SU-DHL-6 (cell line): ENCODE results near the gene PHAF1.

Experiments
- EZH2phosphoT487 ChIP-seq: fragments of 200-600 bp; sonication (generic), shearing (Covaris generic); conservative IDR thresholded peaks from 2 replicates; pipeline ENCODE4 v1.6.1; 2018; ENCODE audit warnings: mild to moderate bottlenecking, antibody characterized with exemption, low read length, moderate library complexity, mixed read lengths
- TF ChIP-seq, protein P1 (sequence below): fragments of 200-600 bp; sonication (generic); IDR thresholded peaks from one replicate; pipeline ENCODE4 v1.5.1; 2017; ENCODE audit warnings: antibody characterized with exemption, mild to moderate bottlenecking, low read length, moderate library complexity; ENCODE audit not compliant: insufficient read depth, poor library complexity, severe bottlenecking

DNA sequence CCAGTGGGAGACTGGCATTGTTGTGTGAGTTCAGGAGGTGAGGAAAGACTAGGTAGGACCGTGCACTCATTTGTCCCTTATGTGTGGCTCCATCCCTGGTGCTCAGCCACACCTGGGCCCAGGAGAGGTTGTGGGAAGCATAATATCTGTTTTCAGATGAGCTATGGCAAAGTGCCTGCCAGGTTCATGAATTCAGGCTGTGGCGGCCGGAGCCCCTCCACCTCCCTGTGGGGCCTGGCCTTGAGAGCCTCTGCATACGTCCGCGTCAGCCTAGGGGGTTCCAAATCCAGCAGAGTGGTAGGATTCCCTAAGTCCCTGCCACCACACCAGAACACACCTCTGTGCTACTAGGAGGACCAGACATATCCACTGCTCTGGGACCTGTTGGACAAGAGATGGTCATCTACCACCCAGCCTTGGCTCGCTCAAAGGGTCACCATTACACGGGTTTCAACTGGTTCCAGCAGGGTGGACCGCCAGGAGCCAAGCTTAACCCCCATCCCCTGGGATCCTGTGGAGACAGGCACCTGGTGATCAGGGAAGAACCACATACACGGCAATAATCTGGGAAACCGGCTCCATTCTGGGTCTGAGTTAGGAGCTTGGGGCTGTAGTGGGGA, 39.0 kb downstream of the PHAF1 start:
- TF ChIP-seq, protein P1, sequence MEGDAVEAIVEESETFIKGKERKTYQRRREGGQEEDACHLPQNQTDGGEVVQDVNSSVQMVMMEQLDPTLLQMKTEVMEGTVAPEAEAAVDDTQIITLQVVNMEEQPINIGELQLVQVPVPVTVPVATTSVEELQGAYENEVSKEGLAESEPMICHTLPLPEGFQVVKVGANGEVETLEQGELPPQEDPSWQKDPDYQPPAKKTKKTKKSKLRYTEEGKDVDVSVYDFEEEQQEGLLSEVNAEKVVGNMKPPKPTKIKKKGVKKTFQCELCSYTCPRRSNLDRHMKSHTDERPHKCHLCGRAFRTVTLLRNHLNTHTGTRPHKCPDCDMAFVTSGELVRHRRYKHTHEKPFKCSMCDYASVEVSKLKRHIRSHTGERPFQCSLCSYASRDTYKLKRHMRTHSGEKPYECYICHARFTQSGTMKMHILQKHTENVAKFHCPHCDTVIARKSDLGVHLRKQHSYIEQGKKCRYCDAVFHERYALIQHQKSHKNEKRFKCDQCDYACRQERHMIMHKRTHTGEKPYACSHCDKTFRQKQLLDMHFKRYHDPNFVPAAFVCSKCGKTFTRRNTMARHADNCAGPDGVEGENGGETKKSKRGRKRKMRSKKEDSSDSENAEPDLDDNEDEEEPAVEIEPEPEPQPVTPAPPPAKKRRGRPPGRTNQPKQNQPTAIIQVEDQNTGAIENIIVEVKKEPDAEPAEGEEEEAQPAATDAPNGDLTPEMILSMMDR: no peak
- no peak for TF ChIP-seq EZH2phosphoT487
